Tibial nerve (tissue), 4 donors: ENCODE measurements around the gene USP48.

ENCODE experiments used
- EP300 ChIP-seq, 2 donors: sonication (generic); formaldehyde crosslinking; IDR thresholded peaks; one replicate each; pipeline ENCODE4 v1.6.1; 2017; ENCODE audit warnings: antibody characterized with exemption in 2 of 2, mild to moderate bottlenecking in 1 of 2
- POLR2A ChIP-seq, 2 donors: fragments of 450-650 bp; IDR thresholded peaks; one replicate each; pipeline ENCODE4 v1.6.1; 2017; ENCODE audit warnings: antibody characterized with exemption in 2 of 2, mild to moderate bottlenecking in 2 of 2, moderate library complexity in 2 of 2
- TF ChIP-seq, protein P1 (sequence below), 5 experiments: fragments of 200-600 bp in 3 of 5; fragments of 450-650 bp in 2 of 5; sonication (generic) in 3 of 5; IDR thresholded peaks; one replicate each; pipeline ENCODE4 v1.5.1; 2016 to 2019; ENCODE audit warnings: antibody characterized with exemption in 5 of 5, mild to moderate bottlenecking in 3 of 5, moderate library complexity in 2 of 5

- TF ChIP-seq, protein P1, sequence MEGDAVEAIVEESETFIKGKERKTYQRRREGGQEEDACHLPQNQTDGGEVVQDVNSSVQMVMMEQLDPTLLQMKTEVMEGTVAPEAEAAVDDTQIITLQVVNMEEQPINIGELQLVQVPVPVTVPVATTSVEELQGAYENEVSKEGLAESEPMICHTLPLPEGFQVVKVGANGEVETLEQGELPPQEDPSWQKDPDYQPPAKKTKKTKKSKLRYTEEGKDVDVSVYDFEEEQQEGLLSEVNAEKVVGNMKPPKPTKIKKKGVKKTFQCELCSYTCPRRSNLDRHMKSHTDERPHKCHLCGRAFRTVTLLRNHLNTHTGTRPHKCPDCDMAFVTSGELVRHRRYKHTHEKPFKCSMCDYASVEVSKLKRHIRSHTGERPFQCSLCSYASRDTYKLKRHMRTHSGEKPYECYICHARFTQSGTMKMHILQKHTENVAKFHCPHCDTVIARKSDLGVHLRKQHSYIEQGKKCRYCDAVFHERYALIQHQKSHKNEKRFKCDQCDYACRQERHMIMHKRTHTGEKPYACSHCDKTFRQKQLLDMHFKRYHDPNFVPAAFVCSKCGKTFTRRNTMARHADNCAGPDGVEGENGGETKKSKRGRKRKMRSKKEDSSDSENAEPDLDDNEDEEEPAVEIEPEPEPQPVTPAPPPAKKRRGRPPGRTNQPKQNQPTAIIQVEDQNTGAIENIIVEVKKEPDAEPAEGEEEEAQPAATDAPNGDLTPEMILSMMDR (IDR thresholded peaks at IDR 0.05), result no peak
- TF ChIP-seq POLR2A (IDR thresholded peaks at IDR 0.05) (no peak), EP300 (IDR thresholded peaks at IDR 0.05) (no peak)
Measured at GRCh38 chr1:21641076-21641475, 141.9 kb downstream of the USP48 start.
